Mononuclear cell (primary cell): ENCODE data around the gene CD200R1L. TPM values are rescaled to one million over a fixed set of nuclear protein-coding genes. Genes with fewer than 3 reads are reported as not detected.

Experiments
- H3K27me3 ChIP-seq: 2 replicates; pipeline ENCODE4 v1.6.0; 2011; ENCODE audit warnings: low read length, control low read depth; ENCODE audit not compliant: insufficient read depth
- H3K4me1 ChIP-seq: 2 replicates; pipeline ENCODE4 v1.5.1; 2011; ENCODE audit warnings: mild to moderate bottlenecking, low read length, control low read depth; ENCODE audit not compliant: insufficient read depth
- H3K4me3 ChIP-seq: 2 replicates; pipeline ENCODE4 v1.5.1; 2011; ENCODE audit warnings: mild to moderate bottlenecking, low read length, moderate library complexity
- H3K9me3 ChIP-seq: 2 replicates; pipeline ENCODE4 v1.5.1; 2011; ENCODE audit warnings: low read depth, mild to moderate bottlenecking, control low read depth, low read length
- total RNA-seq: library from RNA; depleted of rRNA; stranded (reverse); fragments of >200 nt; gene quantifications from one replicate; pipeline ENCODE4 v1.2.3, GENCODE V29; 2012

Gene CD200R1L, protein sequence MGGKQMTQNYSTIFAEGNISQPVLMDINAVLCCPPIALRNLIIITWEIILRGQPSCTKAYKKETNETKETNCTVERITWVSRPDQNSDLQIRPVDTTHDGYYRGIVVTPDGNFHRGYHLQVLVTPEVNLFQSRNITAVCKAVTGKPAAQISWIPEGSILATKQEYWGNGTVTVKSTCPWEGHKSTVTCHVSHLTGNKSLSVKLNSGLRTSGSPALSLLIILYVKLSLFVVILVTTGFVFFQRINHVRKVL
- not detected for total RNA-seq

- H3K9me3 ChIP-seq: peaks cover 17% of the 10 kb centered on the region
- no peak within 1 kb of the TSS for H3K4me3 ChIP-seq
- H3K4me1 ChIP-seq: peaks cover 5% of the 10 kb centered on the region
- H3K27me3 ChIP-seq: no peaks in the 10 kb centered on the region
Observed at GRCh38 chr3:112846764-112847163, at the start of gene CD200R1L. CD200R1L (minus strand) TSS chr3:112846864; CDS start chr3:112829367, 17,497 bp downstream.

- Histone ChIP-seq H3K4me1 (no peaks in the 10 kb centered on the region), H3K27me3 (no peaks in the 10 kb centered on the region), H3K4me3 (no peak overlapping the region), H3K9me3 (no peaks in the 10 kb centered on the region)
Observed at GRCh38 chr3:112894258-112894657, 47.6 kb upstream of the CD200R1L start.

GRCh38 chr3:112889357-112889756 lies 42.7 kb upstream of the CD200R1L start:
- Histone ChIP-seq H3K9me3 (no peaks in the 10 kb centered on the region), H3K4me1 (no peaks in the 10 kb centered on the region), H3K27me3 (no peaks in the 10 kb centered on the region), H3K4me3 (no peak overlapping the region)

GRCh38 chr3:112888381-112889085 lies 41.9 kb upstream of the CD200R1L start:
- no peaks in the 10 kb centered on the region for H3K9me3 ChIP-seq
- H3K4me3 ChIP-seq: no peak overlapping the region
- no peaks in the 10 kb centered on the region for H3K4me1 ChIP-seq
- no peaks in the 10 kb centered on the region for H3K27me3 ChIP-seq

GRCh38 chr3:112884678-112885290 lies 38.1 kb upstream of the CD200R1L start:
- no peak overlapping the region for H3K4me3 ChIP-seq

GRCh38 chr3:112881891-112882290 lies 35.2 kb upstream of the CD200R1L start:
- Histone ChIP-seq H3K4me1 (no peaks in the 10 kb centered on the region), H3K4me3 (no peak overlapping the region), H3K27me3 (no peaks in the 10 kb centered on the region), H3K9me3 (no peaks in the 10 kb centered on the region)

More at GRCh38 chr3:112884678-112885290, 38.1 kb upstream of the CD200R1L start:
- no peaks in the 10 kb centered on the region for H3K27me3 ChIP-seq
- H3K9me3 ChIP-seq: no peaks in the 10 kb centered on the region
- no peaks in the 10 kb centered on the region for H3K4me1 ChIP-seq

GRCh38 chr3:112875561-112875960 lies 28.9 kb upstream of the CD200R1L start:
- Histone ChIP-seq H3K4me1 (peaks cover 13% of the 10 kb centered on the region), H3K9me3 (peaks cover 4% of the 10 kb centered on the region), H3K4me3 (no peak overlapping the region), H3K27me3 (no peaks in the 10 kb centered on the region)

- Histone ChIP-seq H3K4me3 (no peak overlapping the region), H3K9me3 (peaks cover 13% of the 10 kb centered on the region), H3K27me3 (no peaks in the 10 kb centered on the region), H3K4me1 (peaks cover 13% of the 10 kb centered on the region)
Observed at GRCh38 chr3:112874725-112875124, 28.1 kb upstream of the CD200R1L start.

DNA sequence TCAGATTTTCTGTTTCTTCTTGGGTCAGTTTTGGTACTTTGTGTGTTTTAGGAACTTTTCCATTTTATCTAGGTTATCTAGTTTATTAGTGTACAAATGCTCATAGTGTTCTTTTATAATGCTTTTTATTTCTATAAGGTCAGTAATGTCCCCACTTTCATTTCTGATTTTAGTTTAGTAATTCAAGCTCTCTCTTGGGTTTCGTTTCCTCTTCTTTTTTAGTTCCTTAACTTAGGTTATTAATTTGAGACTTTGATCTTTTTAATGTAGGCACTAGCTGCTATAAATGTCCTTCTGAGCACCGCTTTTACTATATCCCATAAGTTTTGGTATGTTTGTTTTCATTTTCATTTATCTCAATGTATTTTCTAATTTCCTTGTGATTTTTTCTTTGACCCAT lies 27.0 kb upstream of the CD200R1L start:
- Histone ChIP-seq H3K4me1 (peaks cover 13% of the 10 kb centered on the region), H3K27me3 (no peaks in the 10 kb centered on the region), H3K9me3 (peaks cover 15% of the 10 kb centered on the region), H3K4me3 (no peak overlapping the region)

- Histone ChIP-seq H3K27me3 (no peaks in the 10 kb centered on the region), H3K9me3 (peaks cover 15% of the 10 kb centered on the region), H3K4me1 (peaks cover 13% of the 10 kb centered on the region), H3K4me3 (no peak overlapping the region)
Observed at GRCh38 chr3:112871735-112872134, 25.1 kb upstream of the CD200R1L start.

DNA sequence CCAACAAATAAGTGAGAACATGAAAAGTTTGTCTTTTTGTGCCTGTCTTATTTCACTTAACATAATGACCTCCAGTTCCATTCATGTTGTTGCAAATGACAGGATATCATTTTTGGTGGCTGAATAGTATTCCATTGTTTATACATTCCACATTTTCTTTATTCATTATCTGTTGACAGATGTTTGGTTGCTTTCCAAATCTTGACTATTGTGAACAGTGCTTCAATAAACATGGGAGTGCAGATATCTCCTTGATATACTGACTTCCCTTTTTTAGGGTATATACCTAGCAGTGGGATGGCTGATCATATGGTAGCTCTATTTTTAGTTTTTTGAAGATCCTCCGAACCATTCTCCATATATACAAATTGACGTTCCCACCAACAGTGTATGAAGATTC lies 19.1 kb upstream of the CD200R1L start:
- peaks cover 12% of the 10 kb centered on the region for H3K9me3 ChIP-seq
- H3K4me3 ChIP-seq: no peak overlapping the region
- peaks cover 4% of the 10 kb centered on the region for H3K4me1 ChIP-seq
- no peaks in the 10 kb centered on the region for H3K27me3 ChIP-seq

- peaks cover 38% of the 10 kb centered on the region for H3K4me1 ChIP-seq
- no peak overlapping the region for H3K4me3 ChIP-seq
- no peaks in the 10 kb centered on the region for H3K9me3 ChIP-seq
- H3K27me3 ChIP-seq: no peaks in the 10 kb centered on the region
Observed at GRCh38 chr3:112860898-112861297, 14.2 kb upstream of the CD200R1L start.

GRCh38 chr3:112858410-112859069 lies 11.9 kb upstream of the CD200R1L start:
- no peaks in the 10 kb centered on the region for H3K9me3 ChIP-seq
- H3K4me3 ChIP-seq: no peak overlapping the region
- peaks cover 38% of the 10 kb centered on the region for H3K4me1 ChIP-seq
- no peaks in the 10 kb centered on the region for H3K27me3 ChIP-seq

DNA sequence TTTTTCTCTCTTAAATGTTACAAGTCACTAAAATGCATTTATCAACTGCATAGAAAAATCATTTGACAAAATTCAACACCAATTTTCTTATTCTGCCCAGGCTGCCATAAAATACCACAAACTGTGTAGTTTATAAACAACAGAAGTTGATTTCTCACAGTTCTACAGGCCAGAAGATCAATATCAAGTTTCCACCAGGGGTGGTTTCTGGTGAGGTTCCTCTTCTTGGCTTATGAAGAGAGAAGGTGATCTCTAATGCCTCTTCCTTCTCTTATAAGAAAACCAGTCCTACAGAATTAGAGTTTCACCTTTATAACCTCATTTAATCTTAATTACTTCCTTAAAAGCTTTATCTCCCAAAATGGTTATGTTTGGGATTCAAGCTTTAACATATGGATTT lies 10.9 kb upstream of the CD200R1L start:
- Histone ChIP-seq H3K27me3 (no peaks in the 10 kb centered on the region), H3K4me3 (no peak overlapping the region), H3K4me1 (peaks cover 38% of the 10 kb centered on the region)

DNA sequence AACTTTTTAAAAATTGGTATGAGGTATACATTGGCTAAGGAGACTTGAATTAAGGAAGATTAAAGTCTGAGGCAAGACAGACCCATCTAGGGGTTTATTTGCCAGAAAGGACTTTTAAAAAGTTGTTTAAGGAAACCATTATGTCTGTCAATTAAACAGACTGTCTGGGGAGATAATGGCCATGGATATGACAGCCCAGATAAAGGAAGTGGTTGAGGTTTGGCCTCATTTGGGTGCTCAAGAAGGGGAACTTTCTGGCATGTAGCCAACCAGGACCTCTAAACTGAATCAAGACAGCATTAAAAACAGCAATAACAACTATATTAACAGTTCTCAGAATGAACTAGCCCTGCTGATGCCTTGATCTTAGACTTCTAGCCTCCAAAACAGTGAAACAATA lies 9.9 kb upstream of the CD200R1L start:
- H3K4me1 ChIP-seq: peaks cover 38% of the 10 kb centered on the region
- no peak overlapping the region for H3K4me3 ChIP-seq
- H3K9me3 ChIP-seq: peaks cover 12% of the 10 kb centered on the region
- H3K27me3 ChIP-seq: no peaks in the 10 kb centered on the region

More for the DNA sequence above, 10.9 kb upstream of the CD200R1L start:
- H3K9me3 ChIP-seq: peaks cover 2% of the 10 kb centered on the region
